ENCODE data around the gene LRRC2.
A peak's percentile ranks its signal among the peaks of the same experiment; 100 is the strongest.

Gene LRRC2

GRCh38 chr3:46574243-46574646, 8.1 kb upstream of the LRRC2 start:
- Histone ChIP-seq H3K4me3 (ENCODE audit: insufficient read depth, low read depth, low read length, poor library complexity, severe bottlenecking) (no peak overlapping the region), H3K9me3 (ENCODE audit: control insufficient read depth, low read length) (no peaks in the 10 kb centered on the region), H3K4me1 (ENCODE audit: control insufficient read depth, insufficient read depth, low read length, poor library complexity, severe bottlenecking) (no peaks in the 10 kb centered on the region), H3K36me3 (ENCODE audit: control insufficient read depth, insufficient read depth, low read length) (no peaks in the 10 kb centered on the region), H3K27me3 (replicated peaks; ENCODE audit: control insufficient read depth, insufficient read depth, low read length, poor library complexity, severe bottlenecking) (no peaks in the 10 kb centered on the region), H3K27ac (ENCODE audit: insufficient read depth, low read length, poor library complexity, severe bottlenecking) (no peak overlapping the region)
- DNase-seq = no peak

GRCh38 chr3:46573701-46574100, 7.6 kb upstream of the LRRC2 start:
- Histone ChIP-seq H3K36me3 (ENCODE audit: control insufficient read depth, insufficient read depth, low read length) (no peaks in the 10 kb centered on the region), H3K4me1 (ENCODE audit: control insufficient read depth, insufficient read depth, low read length, poor library complexity, severe bottlenecking) (no peaks in the 10 kb centered on the region)
- no peak for DNase-seq

GRCh38 chr3:46571684-46572083, 5.6 kb upstream of the LRRC2 start:
- Histone ChIP-seq H3K27me3 (replicated peaks; ENCODE audit: control insufficient read depth, insufficient read depth, low read length, poor library complexity, severe bottlenecking) (no peaks in the 10 kb centered on the region), H3K27ac (ENCODE audit: insufficient read depth, low read length, poor library complexity, severe bottlenecking) (no peak overlapping the region), H3K4me3 (ENCODE audit: insufficient read depth, low read depth, low read length, poor library complexity, severe bottlenecking) (no peak overlapping the region), H3K9me3 (ENCODE audit: control insufficient read depth, low read length) (no peaks in the 10 kb centered on the region), H3K4me1 (ENCODE audit: control insufficient read depth, insufficient read depth, low read length, poor library complexity, severe bottlenecking) (no peaks in the 10 kb centered on the region), H3K36me3 (ENCODE audit: control insufficient read depth, insufficient read depth, low read length) (no peaks in the 10 kb centered on the region)
- DNase-seq = no peak

More at GRCh38 chr3:46573701-46574100, 7.6 kb upstream of the LRRC2 start:
- no peaks in the 10 kb centered on the region for H3K27me3 ChIP-seq (replicated peaks; ENCODE audit: control insufficient read depth, insufficient read depth, low read length, poor library complexity, severe bottlenecking)
- no peak overlapping the region for H3K4me3 ChIP-seq (ENCODE audit: insufficient read depth, low read depth, low read length, poor library complexity, severe bottlenecking)
- no peaks in the 10 kb centered on the region for H3K9me3 ChIP-seq (ENCODE audit: control insufficient read depth, low read length)
- no peak overlapping the region for H3K27ac ChIP-seq (ENCODE audit: insufficient read depth, low read length, poor library complexity, severe bottlenecking)

GRCh38 chr3:46565607-46566039, 479 bp downstream of the LRRC2 start:
- Histone ChIP-seq H3K27ac (ENCODE audit: insufficient read depth, low read length, poor library complexity, severe bottlenecking) (no peak overlapping the region), H3K27me3 (replicated peaks; ENCODE audit: control insufficient read depth, insufficient read depth, low read length, poor library complexity, severe bottlenecking) (no peaks in the 10 kb centered on the region), H3K36me3 (ENCODE audit: control insufficient read depth, insufficient read depth, low read length) (no peaks in the 10 kb centered on the region), H3K4me3 (ENCODE audit: insufficient read depth, low read depth, low read length, poor library complexity, severe bottlenecking) (peak overlapping the region; percentile 59), H3K4me1 (ENCODE audit: control insufficient read depth, insufficient read depth, low read length, poor library complexity, severe bottlenecking) (no peaks in the 10 kb centered on the region), H3K9me3 (ENCODE audit: control insufficient read depth, low read length) (no peaks in the 10 kb centered on the region)
- no peak for DNase-seq

GRCh38 chr3:46565077-46565476, 1.0 kb downstream of the LRRC2 start:
- Histone ChIP-seq H3K27ac (ENCODE audit: insufficient read depth, low read length, poor library complexity, severe bottlenecking) (no peak overlapping the region), H3K9me3 (ENCODE audit: control insufficient read depth, low read length) (no peaks in the 10 kb centered on the region), H3K36me3 (ENCODE audit: control insufficient read depth, insufficient read depth, low read length) (no peaks in the 10 kb centered on the region), H3K4me1 (ENCODE audit: control insufficient read depth, insufficient read depth, low read length, poor library complexity, severe bottlenecking) (no peaks in the 10 kb centered on the region), H3K27me3 (replicated peaks; ENCODE audit: control insufficient read depth, insufficient read depth, low read length, poor library complexity, severe bottlenecking) (no peaks in the 10 kb centered on the region), H3K4me3 (ENCODE audit: insufficient read depth, low read depth, low read length, poor library complexity, severe bottlenecking) (no peak overlapping the region)
- DNase-seq = no peak

GRCh38 chr3:46564190-46565021, 1.7 kb downstream of the LRRC2 start:
- no peaks in the 10 kb centered on the region for H3K4me1 ChIP-seq (ENCODE audit: control insufficient read depth, insufficient read depth, low read length, poor library complexity, severe bottlenecking)
- H3K9me3 ChIP-seq (ENCODE audit: control insufficient read depth, low read length) = no peaks in the 10 kb centered on the region
- no peaks in the 10 kb centered on the region for H3K27me3 ChIP-seq (replicated peaks; ENCODE audit: control insufficient read depth, insufficient read depth, low read length, poor library complexity, severe bottlenecking)
- no peak for DNase-seq
- H3K4me3 ChIP-seq (ENCODE audit: insufficient read depth, low read depth, low read length, poor library complexity, severe bottlenecking) = no peak overlapping the region
- H3K27ac ChIP-seq (ENCODE audit: insufficient read depth, low read length, poor library complexity, severe bottlenecking) = no peak overlapping the region
- no peaks in the 10 kb centered on the region for H3K36me3 ChIP-seq (ENCODE audit: control insufficient read depth, insufficient read depth, low read length)

GRCh38 chr3:46561951-46562350, 4.2 kb downstream of the LRRC2 start:
- Histone ChIP-seq H3K4me1 (ENCODE audit: control insufficient read depth, insufficient read depth, low read length, poor library complexity, severe bottlenecking) (no peaks in the 10 kb centered on the region), H3K36me3 (ENCODE audit: control insufficient read depth, insufficient read depth, low read length) (no peaks in the 10 kb centered on the region), H3K4me3 (ENCODE audit: insufficient read depth, low read depth, low read length, poor library complexity, severe bottlenecking) (no peak overlapping the region), H3K27ac (ENCODE audit: insufficient read depth, low read length, poor library complexity, severe bottlenecking) (no peak overlapping the region), H3K27me3 (replicated peaks; ENCODE audit: control insufficient read depth, insufficient read depth, low read length, poor library complexity, severe bottlenecking) (no peaks in the 10 kb centered on the region), H3K9me3 (ENCODE audit: control insufficient read depth, low read length) (no peaks in the 10 kb centered on the region)
- DNase-seq = no peak

- no peaks in the 10 kb centered on the region for H3K9me3 ChIP-seq (ENCODE audit: control insufficient read depth, low read length)
- DNase-seq = no peak
- no peaks in the 10 kb centered on the region for H3K36me3 ChIP-seq (ENCODE audit: control insufficient read depth, insufficient read depth, low read length)
- H3K27ac ChIP-seq (ENCODE audit: insufficient read depth, low read length, poor library complexity, severe bottlenecking) = no peak overlapping the region
- no peaks in the 10 kb centered on the region for H3K27me3 ChIP-seq (replicated peaks; ENCODE audit: control insufficient read depth, insufficient read depth, low read length, poor library complexity, severe bottlenecking)
- H3K4me3 ChIP-seq (ENCODE audit: insufficient read depth, low read depth, low read length, poor library complexity, severe bottlenecking) = no peak overlapping the region
- H3K4me1 ChIP-seq (ENCODE audit: control insufficient read depth, insufficient read depth, low read length, poor library complexity, severe bottlenecking) = no peaks in the 10 kb centered on the region
These were observed 4.6 kb downstream of the LRRC2 start for GRCh38 chr3:46561511-46561910.

GRCh38 chr3:46559091-46559704, 6.9 kb downstream of the LRRC2 start:
- H3K36me3 ChIP-seq (ENCODE audit: control insufficient read depth, insufficient read depth, low read length) = no peaks in the 10 kb centered on the region
- DNase-seq = no peak
- no peak overlapping the region for H3K27ac ChIP-seq (ENCODE audit: insufficient read depth, low read length, poor library complexity, severe bottlenecking)
- H3K4me1 ChIP-seq (ENCODE audit: control insufficient read depth, insufficient read depth, low read length, poor library complexity, severe bottlenecking) = no peaks in the 10 kb centered on the region
- no peak overlapping the region for H3K4me3 ChIP-seq (ENCODE audit: insufficient read depth, low read depth, low read length, poor library complexity, severe bottlenecking)
- no peaks in the 10 kb centered on the region for H3K27me3 ChIP-seq (replicated peaks; ENCODE audit: control insufficient read depth, insufficient read depth, low read length, poor library complexity, severe bottlenecking)
- H3K9me3 ChIP-seq (ENCODE audit: control insufficient read depth, low read length) = no peaks in the 10 kb centered on the region

Data from effector memory CD4-positive, alpha-beta T cell (primary cell).